GM21423 (cell line): ENCODE results near the gene GGT6.

ENCODE experiments used
- ATAC-seq: cut with Tn5 transposase; IDR thresholded peaks from one replicate; pipeline ENCODE4 v1.9.1; 2021; ENCODE audit warnings: mild to moderate bottlenecking, moderate library complexity; ENCODE audit not compliant: unreplicated experiment

GGT6 gene

DNA sequence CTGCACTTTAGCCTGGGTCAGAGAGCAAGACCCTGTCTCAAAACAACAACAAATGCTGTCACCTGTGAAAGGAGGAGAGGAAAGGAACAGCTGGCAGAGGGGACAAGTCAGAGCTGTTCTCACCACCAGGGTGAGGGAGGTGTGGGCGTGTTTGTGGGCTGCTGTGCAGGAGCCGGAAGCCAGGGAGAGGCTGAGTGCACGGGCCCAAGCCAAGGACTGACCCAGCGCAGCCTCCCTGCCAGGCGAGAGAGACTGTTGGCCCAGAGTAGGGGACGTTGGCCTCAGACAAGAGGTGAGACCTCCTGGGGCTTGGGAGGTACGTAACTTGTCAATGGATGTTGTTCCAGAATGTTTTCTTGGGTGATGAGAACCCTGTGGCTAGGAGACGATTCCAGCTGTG lies 51.0 kb downstream of the GGT6 start:
- ATAC-seq, result no peak

DNA sequence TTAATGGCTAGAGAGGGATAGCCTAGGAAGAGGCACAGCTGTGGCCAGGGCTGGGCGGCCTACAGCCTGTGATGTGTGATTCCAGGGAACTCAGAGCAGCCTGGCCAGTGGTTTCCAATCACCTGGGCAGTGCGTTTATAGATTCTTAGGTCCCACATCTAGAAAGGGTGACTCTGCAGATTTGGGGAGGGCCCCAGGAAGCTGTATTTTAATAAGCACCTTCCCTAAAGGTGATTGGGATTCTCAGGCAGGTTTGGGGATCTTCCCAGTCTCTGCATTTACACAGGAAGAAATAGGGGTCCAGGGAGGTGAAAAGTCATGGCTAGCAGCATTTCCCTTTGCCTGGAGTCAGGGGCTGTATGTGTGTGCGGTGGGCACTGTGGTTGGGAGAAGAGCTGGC lies 52.2 kb downstream of the GGT6 start:
- no peak for ATAC-seq

DNA sequence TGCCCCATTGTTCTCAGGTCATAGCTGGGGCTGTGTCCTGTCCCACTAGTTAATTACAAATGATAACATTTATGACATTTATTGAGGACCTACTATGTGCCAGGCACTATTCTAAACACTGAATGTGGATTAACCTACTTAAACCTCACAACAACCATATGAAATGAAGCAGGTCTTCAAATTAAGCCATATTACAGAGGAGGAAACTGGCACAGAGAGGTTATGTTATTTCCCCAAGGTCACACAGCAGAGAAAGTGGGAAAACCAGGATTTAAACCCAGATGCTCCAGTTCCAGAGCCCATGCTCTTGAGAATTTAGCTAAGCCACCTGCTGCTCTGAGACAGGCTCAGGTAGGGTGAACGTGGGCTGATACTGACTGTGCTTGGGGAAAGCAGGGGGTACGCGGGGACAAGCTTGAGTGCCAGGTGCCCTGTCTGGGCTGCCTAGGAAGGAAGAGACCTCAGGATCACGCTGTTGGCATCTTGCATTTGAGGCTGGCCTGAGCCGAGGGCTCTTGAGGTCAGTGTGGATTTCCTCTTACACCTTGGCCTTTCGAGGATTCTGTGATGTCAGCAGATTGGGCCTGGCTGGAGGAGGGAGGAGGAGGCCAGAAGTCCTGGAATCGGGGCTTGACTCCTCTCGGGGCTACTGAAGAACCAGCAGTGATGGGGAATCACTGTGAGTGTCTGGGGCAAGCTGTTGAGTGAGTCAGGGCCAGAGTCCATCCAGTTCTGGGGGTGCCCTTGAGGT lies 52.8 kb downstream of the GGT6 start:
- ATAC-seq, result no peak
